ENCODE measurements around the gene MXD4. TPM values are rescaled to one million over a fixed set of nuclear protein-coding genes. Genes with fewer than 3 reads are reported as not detected.

Gene MXD4
- total and polyA plus RNA-seq, 2 donors (not counting 1 experiment from before 2014, with no cell fraction given): 67.3 to 75.3 TPM

GRCh38 chr4:2273221-2273620 lies 11.3 kb upstream of the MXD4 start:
- H3K4me3 ChIP-seq (ENCODE audit: control extremely low read depth in 1 of 5, extremely low read depth in 1 of 5, insufficient read depth in 1 of 5, low read depth in 2 of 5, low read length in 4 of 5): no peak overlapping the region
- no peaks in the 10 kb centered on the region for H3K9me3 ChIP-seq (ENCODE audit: control extremely low read depth in 1 of 3, control insufficient read depth in 2 of 3, insufficient read depth in 1 of 3, low read length in 2 of 3)
- H2AFZ ChIP-seq (ENCODE audit: insufficient read depth, low read depth, low read length, poor library complexity, severe bottlenecking): no peak overlapping the region
- no peak for ATAC-seq (ENCODE audit: low read depth)
- H3K4me3 Mint-ChIP-seq: no peak overlapping the region
- H3K27ac Mint-ChIP-seq: no peak overlapping the region
- no peak overlapping the region for H3K9ac ChIP-seq (ENCODE audit: low read length)
- no peaks in the 10 kb centered on the region for H3K27me3 Mint-ChIP-seq
- no peaks in the 10 kb centered on the region for H3K36me3 ChIP-seq (replicated peaks in 1 of 2; ENCODE audit: control extremely low read depth in 1 of 2, control insufficient read depth in 1 of 2, extremely low read depth in 1 of 2, insufficient read depth in 2 of 2, low read length in 1 of 2)
- ChIA-PET CTCF (no interaction called here), POLR2A (no interaction called here)
- 86% methylated on average over 15 of the region's 15 CpGs for WGBS (ENCODE audit: insufficient coverage)
- H3K27me3 ChIP-seq (replicated peaks in 1 of 4; ENCODE audit: control extremely low read depth in 1 of 4, control insufficient read depth in 3 of 4, insufficient read depth in 4 of 4, low read length in 3 of 4): no peaks in the 10 kb centered on the region
- no peak overlapping the region for H3K4me2 ChIP-seq (replicated peaks; ENCODE audit: low read depth, low read length, poor library complexity, severe bottlenecking)
- H3K4me1 Mint-ChIP-seq: no peaks in the 10 kb centered on the region
- TF ChIP-seq EZH2 (IDR thresholded peaks at IDR 0.05; ENCODE audit: borderline replicate concordance, insufficient read depth, low read depth, low read length, poor library complexity, severe bottlenecking) (no peak), CTCF (IDR thresholded peaks at IDR 0.05) (no peak)
- no peak overlapping the region for H3K27ac ChIP-seq (ENCODE audit: low read length in 2 of 2)
- no peaks in the 10 kb centered on the region for H3K4me1 ChIP-seq (ENCODE audit: control insufficient read depth in 2 of 2, insufficient read depth in 2 of 2, low read length in 2 of 2)
- H3K9me3 Mint-ChIP-seq (ENCODE audit: insufficient read depth): no peaks in the 10 kb centered on the region
- no peaks in the 10 kb centered on the region for H4K20me1 ChIP-seq (ENCODE audit: control insufficient read depth, insufficient read depth, low read length, poor library complexity, severe bottlenecking)
- no peak for DNase-seq
- no peaks in the 10 kb centered on the region for H3K79me2 ChIP-seq (ENCODE audit: control insufficient read depth, insufficient read depth, low read length)
- intact Hi-C loops (cut with micrococcal nuclease): no loop called here

GRCh38 chr4:2272828-2273120 lies 10.9 kb upstream of the MXD4 start:
- Histone ChIP-seq H3K36me3 (replicated peaks in 1 of 2; ENCODE audit: control extremely low read depth in 1 of 2, control insufficient read depth in 1 of 2, extremely low read depth in 1 of 2, insufficient read depth in 2 of 2, low read length in 1 of 2) (no peaks in the 10 kb centered on the region), H3K27ac (ENCODE audit: low read length in 2 of 2) (no peak overlapping the region), H3K4me1 (ENCODE audit: control insufficient read depth in 2 of 2, insufficient read depth in 2 of 2, low read length in 2 of 2) (no peaks in the 10 kb centered on the region), H4K20me1 (ENCODE audit: control insufficient read depth, insufficient read depth, low read length, poor library complexity, severe bottlenecking) (no peaks in the 10 kb centered on the region), H3K4me2 (replicated peaks; ENCODE audit: low read depth, low read length, poor library complexity, severe bottlenecking) (no peak overlapping the region), H3K79me2 (ENCODE audit: control insufficient read depth, insufficient read depth, low read length) (no peaks in the 10 kb centered on the region), H3K27me3 (replicated peaks in 1 of 4; ENCODE audit: control extremely low read depth in 1 of 4, control insufficient read depth in 3 of 4, insufficient read depth in 4 of 4, low read length in 3 of 4) (no peaks in the 10 kb centered on the region), H3K4me3 (ENCODE audit: control extremely low read depth in 1 of 5, extremely low read depth in 1 of 5, insufficient read depth in 1 of 5, low read depth in 2 of 5, low read length in 4 of 5) (no peak overlapping the region), H3K9ac (ENCODE audit: low read length) (no peak overlapping the region), H3K9me3 (ENCODE audit: control extremely low read depth in 1 of 3, control insufficient read depth in 2 of 3, insufficient read depth in 1 of 3, low read length in 2 of 3) (no peaks in the 10 kb centered on the region), H2AFZ (ENCODE audit: insufficient read depth, low read depth, low read length, poor library complexity, severe bottlenecking) (no peak overlapping the region)
- Mint-ChIP-seq H3K4me1 (no peaks in the 10 kb centered on the region), H3K9me3 (ENCODE audit: insufficient read depth) (no peaks in the 10 kb centered on the region), H3K27me3 (no peaks in the 10 kb centered on the region), H3K4me3 (no peak overlapping the region), H3K27ac (no peak overlapping the region)
- intact Hi-C loops (cut with micrococcal nuclease): no loop called here
- TF ChIP-seq CTCF (IDR thresholded peaks at IDR 0.05) (no peak), EZH2 (IDR thresholded peaks at IDR 0.05; ENCODE audit: borderline replicate concordance, insufficient read depth, low read depth, low read length, poor library complexity, severe bottlenecking) (no peak)
- ATAC-seq (ENCODE audit: low read depth): no peak
- 86% methylated on average over 6 of the region's 6 CpGs for WGBS (ENCODE audit: insufficient coverage)
- DNase-seq: no peak
- POLR2A ChIA-PET: no interaction called here
- CTCF ChIA-PET: no interaction called here

Data from B cell (primary cell).